ENCODE results near the gene ERN2.

- TF ChIP-seq EZH2 (IDR thresholded peaks at IDR 0.05) (no peak), POLR2AphosphoS5 (IDR thresholded peaks at IDR 0.05; ENCODE audit: borderline replicate concordance, low read depth, low read length) (no peak), FOXP2 (optimal IDR thresholded peaks at IDR 0.05; ENCODE audit: control extremely low read depth, extremely low read length, insufficient read depth) (no peak)
Measured at GRCh38 chr16:23709536-23709935, 3.5 kb downstream of the ERN2 start.
